ENCODE results near the gene ZNF618.

Gene ZNF618

DNA sequence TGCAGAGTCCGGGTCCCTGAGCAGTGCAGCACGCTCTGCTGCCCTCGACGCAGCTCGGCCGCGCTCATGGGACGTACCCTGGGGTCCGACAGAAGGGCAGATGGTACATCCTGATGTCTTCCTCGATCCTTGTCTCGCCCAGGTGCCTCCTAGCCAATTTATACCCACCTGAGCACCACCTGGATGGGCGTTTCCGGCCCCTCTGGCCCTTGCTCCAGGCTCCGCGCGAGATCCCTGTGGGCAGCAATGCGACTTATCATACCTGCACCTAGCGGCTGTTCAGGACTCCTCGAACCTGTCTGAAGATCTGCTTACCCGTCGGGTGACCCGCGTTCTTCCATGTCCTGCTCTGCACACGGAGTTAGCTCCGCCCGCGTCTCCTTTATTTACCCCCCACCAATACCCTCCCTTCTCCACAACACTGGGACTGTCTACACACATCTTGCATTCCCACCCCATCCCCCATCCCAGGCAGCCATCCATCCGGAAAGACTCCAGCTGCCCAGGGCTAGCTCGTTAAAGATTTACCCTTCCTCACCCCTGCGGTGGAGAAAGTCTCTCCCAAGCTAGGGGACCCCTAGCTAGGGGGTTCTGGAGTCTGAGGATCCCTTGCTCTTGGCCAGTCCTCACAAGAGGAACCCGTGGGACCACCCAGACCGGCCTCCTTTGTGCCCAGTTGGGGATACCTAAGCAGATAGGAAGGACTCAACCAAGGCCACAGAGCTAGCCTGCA is 223.0 kb downstream of the ZNF618 start, which contains the start of gene KIF12:
KIF12 (minus strand) TSS at position 357 of the 733 bp plus-strand sequence; CDS start at position 341, 16 bp downstream.
- DNase-seq (ENCODE audit: low spot score): no peak

- DNase-seq (ENCODE audit: low spot score): no peak
Observed at GRCh38 chr9:114099669-114100270, 223.7 kb downstream of the ZNF618 start.

DNA sequence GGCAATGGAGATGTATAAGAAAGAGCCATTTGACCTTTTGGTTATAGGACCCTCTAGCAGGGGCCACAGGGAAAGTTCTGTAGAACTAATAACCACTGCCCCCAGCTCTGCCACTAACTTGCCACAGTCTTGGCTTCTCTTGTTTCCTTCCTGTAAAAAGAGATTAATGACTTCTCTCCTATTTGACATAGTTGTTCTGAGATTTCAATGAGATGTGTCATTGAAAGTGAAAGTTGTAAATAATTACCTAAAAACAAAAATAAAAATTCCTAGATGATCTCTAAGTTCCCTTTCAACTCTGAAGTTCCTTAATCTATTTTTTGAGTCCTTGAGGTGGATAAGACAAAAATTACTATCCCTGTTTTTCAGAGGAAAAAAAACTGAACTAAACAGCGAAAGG is 224.4 kb downstream of the ZNF618 start:
- DNase-seq (ENCODE audit: low spot score): no peak

- no peak for DNase-seq (ENCODE audit: low spot score)
Observed at GRCh38 chr9:114102484-114102883, 226.4 kb downstream of the ZNF618 start.

- DNase-seq (ENCODE audit: low spot score): no peak
Observed at GRCh38 chr9:114105236-114105635, 229.1 kb downstream of the ZNF618 start.

Data from hematopoietic multipotent progenitor cell treated with erythropoietin and hydrocortisone succinate and interleukin-3 and kit ligand, for 17 days (in vitro differentiated cells).